NB4 (cell line): ENCODE results near the gene ABHD10.

Source experiments
- DNase-seq: peaks from one replicate; pipeline ENCODE4 v3.0.0; 2010; ENCODE audit warnings: low read depth
- H3K4me3 ChIP-seq: one replicate; pipeline ENCODE4 v1.5.1; 2011; ENCODE audit warnings: mild to moderate bottlenecking, low read depth, low read length, moderate library complexity
- MAX ChIP-seq: IDR thresholded peaks from 2 replicates; pipeline ENCODE4 v1.6.1; 2011; ENCODE audit warnings: low read depth, low read length
- MYC ChIP-seq: IDR thresholded peaks from 2 replicates; pipeline ENCODE4 v1.6.1; 2011; ENCODE audit warnings: low read depth, low read length
- POLR2A ChIP-seq: IDR thresholded peaks from 2 replicates; pipeline ENCODE4 v1.6.1; 2011; ENCODE audit warnings: mild to moderate bottlenecking; ENCODE audit not compliant: insufficient read length; ENCODE audit errors: extremely low read depth
- TF ChIP-seq, protein P1 (sequence below): IDR thresholded peaks from one replicate; pipeline ENCODE4 v1.5.1; 2012; ENCODE audit warnings: low read depth, low read length

The ABHD10 gene

GRCh38 chr3:112003321-112004080, 24.7 kb downstream of the ABHD10 start:
- TF ChIP-seq, protein P1, sequence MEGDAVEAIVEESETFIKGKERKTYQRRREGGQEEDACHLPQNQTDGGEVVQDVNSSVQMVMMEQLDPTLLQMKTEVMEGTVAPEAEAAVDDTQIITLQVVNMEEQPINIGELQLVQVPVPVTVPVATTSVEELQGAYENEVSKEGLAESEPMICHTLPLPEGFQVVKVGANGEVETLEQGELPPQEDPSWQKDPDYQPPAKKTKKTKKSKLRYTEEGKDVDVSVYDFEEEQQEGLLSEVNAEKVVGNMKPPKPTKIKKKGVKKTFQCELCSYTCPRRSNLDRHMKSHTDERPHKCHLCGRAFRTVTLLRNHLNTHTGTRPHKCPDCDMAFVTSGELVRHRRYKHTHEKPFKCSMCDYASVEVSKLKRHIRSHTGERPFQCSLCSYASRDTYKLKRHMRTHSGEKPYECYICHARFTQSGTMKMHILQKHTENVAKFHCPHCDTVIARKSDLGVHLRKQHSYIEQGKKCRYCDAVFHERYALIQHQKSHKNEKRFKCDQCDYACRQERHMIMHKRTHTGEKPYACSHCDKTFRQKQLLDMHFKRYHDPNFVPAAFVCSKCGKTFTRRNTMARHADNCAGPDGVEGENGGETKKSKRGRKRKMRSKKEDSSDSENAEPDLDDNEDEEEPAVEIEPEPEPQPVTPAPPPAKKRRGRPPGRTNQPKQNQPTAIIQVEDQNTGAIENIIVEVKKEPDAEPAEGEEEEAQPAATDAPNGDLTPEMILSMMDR, result no peak
- TF ChIP-seq MYC, result no peak
- TF ChIP-seq MAX, result no peak
- no peak for TF ChIP-seq POLR2A
- no peak for DNase-seq
- H3K4me3 ChIP-seq, result no peak overlapping the region

- DNase-seq, result no peak
Observed at GRCh38 chr3:112004187-112004586, 25.4 kb downstream of the ABHD10 start.

GRCh38 chr3:112004669-112005068, 25.8 kb downstream of the ABHD10 start:
- H3K4me3 ChIP-seq, result no peak overlapping the region
- no peak for DNase-seq
- TF ChIP-seq, protein P1, result no peak
- TF ChIP-seq MAX (no peak), MYC (no peak), POLR2A (no peak)

More at GRCh38 chr3:112004187-112004586, 25.4 kb downstream of the ABHD10 start:
- no peak for TF ChIP-seq MYC
- TF ChIP-seq MAX, result no peak
- no peak for TF ChIP-seq POLR2A
- TF ChIP-seq, protein P1, result no peak
- no peak overlapping the region for H3K4me3 ChIP-seq

DNA sequence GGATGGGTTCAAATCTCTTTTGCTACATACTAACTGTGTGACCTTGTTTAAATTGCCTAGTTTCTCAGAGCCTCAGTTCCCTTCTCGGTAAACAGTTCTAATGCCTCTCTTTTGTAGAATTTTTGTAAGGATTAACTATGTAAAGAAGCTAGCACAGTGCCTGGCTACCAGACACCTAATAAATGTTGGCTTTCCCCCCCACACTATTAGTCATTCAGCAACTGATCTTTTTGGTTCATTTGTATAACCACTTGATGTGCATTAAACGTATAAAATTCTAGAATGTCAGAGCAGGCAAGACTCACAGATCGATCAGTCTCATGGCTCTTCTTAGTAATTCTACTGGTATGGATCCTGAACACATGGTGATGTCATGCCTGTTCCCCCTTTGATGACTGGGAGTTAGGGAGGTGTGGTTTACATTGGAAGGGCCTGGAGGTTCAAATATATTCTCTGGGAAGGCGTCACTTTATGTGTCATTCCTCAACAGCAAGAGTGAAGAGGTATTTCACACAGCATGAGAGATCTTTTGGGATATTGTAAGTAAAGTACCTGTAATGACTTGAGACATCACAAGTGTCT, 26.4 kb downstream of the ABHD10 start:
- DNase-seq, result no peak
- TF ChIP-seq POLR2A, result no peak
- TF ChIP-seq, protein P1, result no peak
- no peak for TF ChIP-seq MYC
- H3K4me3 ChIP-seq, result no peak overlapping the region

DNA sequence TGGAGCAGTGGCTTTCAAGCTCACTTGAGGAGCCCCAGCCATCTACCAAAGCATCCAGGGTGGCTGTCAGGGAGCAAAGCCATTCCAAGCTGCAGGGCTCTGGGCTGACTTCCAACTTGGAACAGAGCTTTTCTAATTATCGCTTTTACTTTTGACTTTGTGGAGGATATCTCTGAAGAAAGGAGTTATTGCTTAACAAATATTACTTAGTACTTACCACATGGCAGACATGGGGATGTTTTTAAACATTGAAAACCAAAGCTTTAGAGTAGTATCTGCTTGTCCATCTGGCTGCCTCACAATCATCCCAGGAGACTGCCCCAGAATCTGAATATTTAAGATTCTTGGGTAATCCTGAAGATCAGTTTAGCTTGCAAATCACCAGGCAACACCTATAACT, 28.8 kb downstream of the ABHD10 start:
- DNase-seq, result no peak
- no peak for TF ChIP-seq POLR2A
- no peak for TF ChIP-seq MYC
- TF ChIP-seq MAX, result no peak
- TF ChIP-seq, protein P1, result no peak

DNA sequence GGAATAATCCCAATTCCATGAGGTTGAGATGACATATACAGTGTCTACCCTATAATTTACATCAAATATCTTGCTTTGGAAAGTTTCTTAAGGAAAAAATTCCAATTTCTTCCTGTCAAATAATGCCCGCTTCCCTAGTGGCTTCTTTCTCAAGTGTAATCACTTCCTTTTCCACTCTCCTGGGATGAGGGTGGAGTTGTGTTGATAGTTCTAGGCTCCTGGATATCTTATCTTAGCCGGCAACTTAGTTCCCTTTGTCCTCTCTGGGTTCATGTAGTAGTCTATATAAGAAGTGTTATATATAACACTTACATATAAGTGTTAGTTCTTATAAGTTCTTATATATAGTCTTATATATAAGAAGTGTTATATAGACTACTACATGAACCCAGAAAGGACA, 30.8 kb downstream of the ABHD10 start:
- H3K4me3 ChIP-seq, result no peak overlapping the region
- TF ChIP-seq POLR2A (no peak), MAX (no peak), MYC (no peak)
- TF ChIP-seq, protein P1, result no peak
- no peak for DNase-seq

More for the DNA sequence above, 28.8 kb downstream of the ABHD10 start:
- no peak overlapping the region for H3K4me3 ChIP-seq
